A549 (cell line): ENCODE data around the gene MMRN1. TPM values are rescaled to one million over a fixed set of nuclear protein-coding genes. Genes with fewer than 3 reads are reported as not detected.

Experiments
- ATAC-seq, 2 experiments: fragments of 200-7000 bp in 1 of 2; fragments of >200 bp in 1 of 2; cut with Nextera tagmentation in 1 of 2; cut with Tn5 transposase in 1 of 2; 3 replicates each; pipeline versions ENCODE4 v1.8.0 to v1.9.1; 2018 to 2020; ENCODE audit warnings: mild to moderate bottlenecking in 1 of 2, moderate library complexity in 1 of 2
- CTCF ChIA-PET: fragments of 300-600 bp; sonication (Branson Sonifier 250); formaldehyde crosslinking; extraction: SDS; loops from one replicate; lab custom pipeline; 2021; ENCODE audit warnings: antibody characterized with exemption, inconsistent platforms; lab: Yijun Ruan, JAX
- POLR2A ChIA-PET: fragments of 350-600 bp; formaldehyde crosslinking; extraction: SDS; loops from one replicate; lab custom pipeline; 2021; ENCODE audit warnings: antibody characterized with exemption, inconsistent platforms; lab: Yijun Ruan, JAX
- DNase-seq, 2 experiments: peaks; one replicate each; pipeline versions ENCODE4 v3.0.0 to v3.0.0-alpha.2; 2011 to 2016; ENCODE audit warnings: low read depth in 1 of 2, low spot score in 1 of 2
- FAIRE-seq: peaks from 2 replicates; lab custom pipeline; 2011; peaks lifted over from hg19 to GRCh38; lab: Jason Lieb, UNC
- H3K27ac ChIP-seq, 2 experiments: fragments of >200 bp; sonication (Bioruptor Twin); formaldehyde crosslinking; 3 replicates each; pipeline ENCODE4 v1.5.1; 2016 to 2017
- H3K4me1 ChIP-seq: fragments of >200 bp; sonication (Bioruptor Twin); formaldehyde crosslinking; 3 replicates; pipeline ENCODE4 v1.6.1; 2016
- H3K4me2 ChIP-seq: fragments of >200 bp; sonication (Bioruptor Twin); formaldehyde crosslinking; 3 replicates; pipeline ENCODE4 v1.6.1; 2016
- H3K4me3 ChIP-seq: fragments of >200 bp; sonication (Bioruptor Twin); formaldehyde crosslinking; 3 replicates; pipeline ENCODE4 v1.5.1; 2016
- H3K9me3 ChIP-seq: fragments of >200 bp; sonication (Bioruptor Twin); formaldehyde crosslinking; 3 replicates; pipeline ENCODE4 v1.6.1; 2016
- CBX2 ChIP-seq: fragments of 200-600 bp; sonication (generic); IDR thresholded peaks from 2 replicates; pipeline ENCODE4 v1.6.1; 2016; ENCODE audit warnings: low read depth, mild to moderate bottlenecking, borderline replicate concordance
- CBX8 ChIP-seq: fragments of 200-600 bp; sonication (generic); IDR thresholded peaks from 2 replicates; pipeline ENCODE4 v1.6.1; 2016
- EHF ChIP-seq: fragments of 250-450 bp; sonication (Bioruptor Pico); IDR thresholded peaks from 2 replicates; pipeline ENCODE4 v1.5.0; 2020; ENCODE audit warnings: mild to moderate bottlenecking
- EHMT2 ChIP-seq: fragments of 200-600 bp; sonication (generic); IDR thresholded peaks from 2 replicates; pipeline ENCODE4 v1.6.1; 2016; ENCODE audit warnings: antibody characterized with exemption, low read depth, mild to moderate bottlenecking, moderate library complexity
- ESRRA ChIP-seq: fragments of 150-350 bp; IDR thresholded peaks from 2 replicates; pipeline ENCODE4 v1.6.1; 2014; ENCODE audit warnings: mild to moderate bottlenecking, low read length, borderline replicate concordance
- FOSL2 ChIP-seq, 2 experiments: fragments of 450-650 bp in 1 of 2; fragments of >200 bp in 1 of 2; sonication (Bioruptor Twin) in 1 of 2; formaldehyde crosslinking; IDR thresholded peaks; 2 replicates each; pipeline versions ENCODE4 v1.5.0 to v1.6.1; 2016 to 2020; ENCODE audit warnings: mild to moderate bottlenecking in 1 of 2, moderate library complexity in 1 of 2
- FOXS1 ChIP-seq: fragments of 250-450 bp; sonication (Bioruptor Pico); IDR thresholded peaks from 2 replicates; pipeline ENCODE4 v1.5.0; 2020; ENCODE audit warnings: mild to moderate bottlenecking, moderate library complexity
- HOXA7 ChIP-seq: fragments of 250-450 bp; sonication (Bioruptor Pico); IDR thresholded peaks from 2 replicates; pipeline ENCODE4 v1.5.0; 2020; ENCODE audit warnings: mild to moderate bottlenecking, moderate library complexity
- MAFK ChIP-seq: fragments of 450-650 bp; IDR thresholded peaks from 2 replicates; pipeline ENCODE4 v1.6.1; 2014; ENCODE audit not compliant: partially characterized antibody
- MYC ChIP-seq: IDR thresholded peaks from 2 replicates; pipeline ENCODE4 v1.6.1; 2012; ENCODE audit warnings: mild to moderate bottlenecking, inconsistent platforms, low read length, improper control_type of control experiment, borderline replicate concordance
- NFE2L2 ChIP-seq: fragments of 150-350 bp; conservative IDR thresholded peaks from 2 replicates; pipeline ENCODE4 v1.6.1; 2014; ENCODE audit warnings: low read length
- PHF8 ChIP-seq: fragments of 200-600 bp; sonication (generic); IDR thresholded peaks from 2 replicates; pipeline ENCODE4 v1.6.1; 2016; ENCODE audit warnings: low read depth, mild to moderate bottlenecking, antibody characterized with exemption, moderate library complexity, borderline replicate concordance
- POLR2AphosphoS2 ChIP-seq: conservative IDR thresholded peaks from 2 replicates; pipeline ENCODE4 v1.6.1; 2012; ENCODE audit warnings: low read length, improper control_type of control experiment, inconsistent platforms
- RAD21 ChIP-seq, 2 experiments: fragments of >200 bp in 1 of 2; sonication (Bioruptor Twin) in 1 of 2; formaldehyde crosslinking in 1 of 2; IDR thresholded peaks in 1 of 2; conservative IDR thresholded peaks in 1 of 2; 2 replicates in 1 of 2; 3 replicates in 1 of 2; pipeline ENCODE4 v1.6.1; 2012 to 2018; ENCODE audit warnings: inconsistent platforms in 1 of 2
- RCOR1 ChIP-seq: fragments of 150-350 bp; IDR thresholded peaks from 2 replicates; pipeline ENCODE4 v1.6.1; 2014; ENCODE audit warnings: antibody characterized with exemption, low read length, low read depth
- RNF2 ChIP-seq: fragments of 200-600 bp; sonication (generic); IDR thresholded peaks from 2 replicates; pipeline ENCODE4 v1.6.1; 2016; ENCODE audit warnings: low read depth, mild to moderate bottlenecking, antibody characterized with exemption, moderate library complexity, borderline replicate concordance
- SMC3 ChIP-seq: fragments of >200 bp; sonication (Bioruptor Twin); formaldehyde crosslinking; IDR thresholded peaks from 3 replicates; pipeline ENCODE4 v1.6.1; 2018; ENCODE audit warnings: inconsistent platforms
- SREBF2 ChIP-seq: fragments of 450-650 bp; IDR thresholded peaks from 2 replicates; pipeline ENCODE4 v1.6.1; 2014; ENCODE audit warnings: mild to moderate bottlenecking, moderate library complexity
- TFCP2L1 ChIP-seq: fragments of 250-450 bp; sonication (Bioruptor Pico); IDR thresholded peaks from 2 replicates; pipeline ENCODE4 v1.5.0; 2021; ENCODE audit warnings: mild to moderate bottlenecking
- TP53 ChIP-seq: fragments of 250-450 bp; sonication (Bioruptor Pico); IDR thresholded peaks from 2 replicates; pipeline ENCODE4 v1.5.0; 2021; ENCODE audit warnings: mild to moderate bottlenecking, moderate library complexity
- ZC3H11A ChIP-seq: fragments of 450-650 bp; IDR thresholded peaks from 2 replicates; pipeline ENCODE4 v1.6.1; 2014; ENCODE audit warnings: antibody characterized with exemption, mild to moderate bottlenecking
- ZFP36 ChIP-seq: fragments of 450-650 bp; IDR thresholded peaks from 2 replicates; pipeline ENCODE4 v1.6.1; 2014; ENCODE audit warnings: borderline replicate concordance; ENCODE audit not compliant: partially characterized antibody
- WGBS: methylation state at CpG from one replicate; pipeline ENCODE4 v1.1.6; 2017; ENCODE audit errors: missing lambda C conversion rate; 5-methylcytosine and 5-hydroxymethylcytosine counted together
- polyA plus RNA-seq, 4 experiments: library from polyadenylated mRNA; depleted of rRNA in 3 of 4; stranded (reverse); fragments of >200 nt; fragmentation: RNase III in 1 of 4; extraction: RNeasy Plus Mini Kit Qiagen cat#74134 plus additional on column Dnase treatment in 1 of 4; gene quantifications; 2 replicates in 3 of 4; 3 replicates in 1 of 4; pipeline ENCODE4 v1.2.3, GENCODE V29; 2011 to 2017
- TF ChIP-seq, protein P1 (sequence below): fragments of >200 bp; sonication (Bioruptor Twin); formaldehyde crosslinking; IDR thresholded peaks from 3 replicates; pipeline ENCODE4 v1.5.1; 2016
- TF ChIP-seq, protein P2 (sequence below): fragments of 250-450 bp; sonication (Bioruptor Pico); IDR thresholded peaks from 2 replicates; pipeline ENCODE4 v1.5.0; 2020; ENCODE audit warnings: low read depth, mild to moderate bottlenecking, moderate library complexity
- TF ChIP-seq, protein P3 (sequence below): fragments of 450-650 bp; IDR thresholded peaks from 2 replicates; pipeline ENCODE4 v1.6.1; 2014; ENCODE audit warnings: antibody characterized with exemption
- TF ChIP-seq, protein P4 (sequence below): IDR thresholded peaks from 2 replicates; pipeline ENCODE4 v1.6.1; 2012; ENCODE audit warnings: low read depth, borderline replicate concordance

The MMRN1 gene
- polyA plus RNA-seq, 2 of the 4 experiments (the other 2 are of a cell fraction) = not detected

DNA sequence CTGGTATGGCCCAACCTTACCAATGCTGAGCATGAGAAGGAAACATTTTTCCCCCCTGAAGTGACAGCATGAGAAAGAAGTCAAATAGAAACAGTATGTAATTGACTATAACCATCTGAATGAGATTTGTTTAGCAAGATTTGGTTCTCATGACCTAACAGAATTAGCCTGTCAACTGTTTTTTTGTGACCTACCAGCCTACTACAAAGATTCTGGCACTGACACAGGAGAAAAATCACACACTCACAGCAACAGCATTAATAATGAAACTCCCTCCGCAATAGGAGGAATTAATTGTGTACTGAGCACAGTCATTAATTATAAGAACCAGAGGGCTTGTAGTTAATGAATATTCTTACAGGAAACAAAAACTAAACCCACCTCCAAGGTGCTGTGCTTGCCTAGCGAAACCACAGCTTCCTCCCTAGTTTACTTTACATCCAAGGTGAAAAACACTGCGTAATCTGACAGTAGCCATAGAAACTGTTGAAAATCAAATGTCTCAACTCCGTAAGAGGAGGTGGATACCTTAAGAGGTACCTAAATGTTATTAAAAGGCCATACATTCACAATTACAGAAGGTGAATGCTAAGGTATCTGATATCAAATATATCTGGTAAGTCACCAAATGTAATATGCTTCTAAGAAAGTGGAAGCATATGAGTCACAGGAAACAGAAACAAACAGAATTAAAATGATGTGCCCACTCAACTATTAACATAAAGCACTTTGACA lies 34.9 kb downstream of the MMRN1 start:
- WGBS = 20% methylated on average over 4 of the region's 4 CpGs
- CTCF ChIA-PET = no interaction called here
- POLR2A ChIA-PET = no interaction called here
- Histone ChIP-seq H3K4me2 (no peak overlapping the region), H3K4me1 (no peaks in the 10 kb centered on the region), H3K9me3 (no peaks in the 10 kb centered on the region), H3K4me3 (no peak overlapping the region), H3K27ac (no peak overlapping the region)
- ATAC-seq = no peak
- no peak for DNase-seq
- no peak for FAIRE-seq
- TF ChIP-seq SREBF2 = no peak
- no peak for TF ChIP-seq ZC3H11A
- no peak for TF ChIP-seq RCOR1
- no peak for TF ChIP-seq RAD21 (conservative IDR thresholded peaks at IDR 0.05 in 1 of 2, IDR thresholded peaks at IDR 0.05 in 1 of 2)
- no peak for TF ChIP-seq FOXS1 (CRISPR knock-in tag)
- TF ChIP-seq, protein P1, sequence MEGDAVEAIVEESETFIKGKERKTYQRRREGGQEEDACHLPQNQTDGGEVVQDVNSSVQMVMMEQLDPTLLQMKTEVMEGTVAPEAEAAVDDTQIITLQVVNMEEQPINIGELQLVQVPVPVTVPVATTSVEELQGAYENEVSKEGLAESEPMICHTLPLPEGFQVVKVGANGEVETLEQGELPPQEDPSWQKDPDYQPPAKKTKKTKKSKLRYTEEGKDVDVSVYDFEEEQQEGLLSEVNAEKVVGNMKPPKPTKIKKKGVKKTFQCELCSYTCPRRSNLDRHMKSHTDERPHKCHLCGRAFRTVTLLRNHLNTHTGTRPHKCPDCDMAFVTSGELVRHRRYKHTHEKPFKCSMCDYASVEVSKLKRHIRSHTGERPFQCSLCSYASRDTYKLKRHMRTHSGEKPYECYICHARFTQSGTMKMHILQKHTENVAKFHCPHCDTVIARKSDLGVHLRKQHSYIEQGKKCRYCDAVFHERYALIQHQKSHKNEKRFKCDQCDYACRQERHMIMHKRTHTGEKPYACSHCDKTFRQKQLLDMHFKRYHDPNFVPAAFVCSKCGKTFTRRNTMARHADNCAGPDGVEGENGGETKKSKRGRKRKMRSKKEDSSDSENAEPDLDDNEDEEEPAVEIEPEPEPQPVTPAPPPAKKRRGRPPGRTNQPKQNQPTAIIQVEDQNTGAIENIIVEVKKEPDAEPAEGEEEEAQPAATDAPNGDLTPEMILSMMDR = no peak
- TF ChIP-seq MYC = no peak
- no peak for TF ChIP-seq TFCP2L1 (CRISPR knock-in tag)
- TF ChIP-seq, protein P2, sequence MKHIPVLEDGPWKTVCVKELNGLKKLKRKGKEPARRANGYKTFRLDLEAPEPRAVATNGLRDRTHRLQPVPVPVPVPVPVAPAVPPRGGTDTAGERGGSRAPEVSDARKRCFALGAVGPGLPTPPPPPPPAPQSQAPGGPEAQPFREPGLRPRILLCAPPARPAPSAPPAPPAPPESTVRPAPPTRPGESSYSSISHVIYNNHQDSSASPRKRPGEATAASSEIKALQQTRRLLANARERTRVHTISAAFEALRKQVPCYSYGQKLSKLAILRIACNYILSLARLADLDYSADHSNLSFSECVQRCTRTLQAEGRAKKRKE (CRISPR knock-in tag) = no peak
- no peak for TF ChIP-seq RNF2
- TF ChIP-seq EHMT2 = no peak
- TF ChIP-seq FOSL2 (IDR thresholded peaks at IDR 0.05) = no peak
- TF ChIP-seq FOSL2 (CRISPR knock-in tag; IDR thresholded peaks at IDR 0.05) = no peak
- no peak for TF ChIP-seq NFE2L2
- TF ChIP-seq EHF (CRISPR knock-in tag) = no peak

DNA sequence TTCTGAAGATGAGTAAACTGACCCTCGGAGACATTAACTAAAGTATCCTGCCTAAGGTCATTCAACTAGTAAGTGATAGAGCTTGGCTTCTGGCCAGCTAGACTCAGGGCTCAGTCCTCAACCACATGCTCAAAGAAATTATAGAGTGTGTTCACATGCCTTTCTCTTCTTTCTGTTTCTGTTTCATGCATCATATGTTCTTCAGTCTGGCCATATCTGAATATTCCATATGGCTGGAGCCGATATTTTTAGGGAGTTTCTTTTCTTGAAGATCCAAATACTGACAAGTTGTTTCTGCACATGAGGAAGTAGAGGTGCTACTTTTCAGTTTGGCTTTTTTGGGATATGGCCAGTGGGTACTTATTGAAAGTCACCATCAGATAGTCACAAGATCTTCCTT lies 44.9 kb downstream of the MMRN1 start:
- POLR2A ChIA-PET = no interaction called here
- CTCF ChIA-PET = no interaction called here
- H3K4me1 ChIP-seq = no peaks in the 10 kb centered on the region
- no peak overlapping the region for H3K4me2 ChIP-seq
- H3K4me3 ChIP-seq = no peak overlapping the region
- no peaks in the 10 kb centered on the region for H3K9me3 ChIP-seq
- WGBS = 29% methylated on average over 2 of the region's 2 CpGs
- FAIRE-seq (no peak), DNase-seq (no peak), ATAC-seq (no peak)
- TF ChIP-seq HOXA7 = no peak
- no peak for TF ChIP-seq MAFK
- TF ChIP-seq TP53 (CRISPR knock-in tag) = no peak
- TF ChIP-seq, protein P3, sequence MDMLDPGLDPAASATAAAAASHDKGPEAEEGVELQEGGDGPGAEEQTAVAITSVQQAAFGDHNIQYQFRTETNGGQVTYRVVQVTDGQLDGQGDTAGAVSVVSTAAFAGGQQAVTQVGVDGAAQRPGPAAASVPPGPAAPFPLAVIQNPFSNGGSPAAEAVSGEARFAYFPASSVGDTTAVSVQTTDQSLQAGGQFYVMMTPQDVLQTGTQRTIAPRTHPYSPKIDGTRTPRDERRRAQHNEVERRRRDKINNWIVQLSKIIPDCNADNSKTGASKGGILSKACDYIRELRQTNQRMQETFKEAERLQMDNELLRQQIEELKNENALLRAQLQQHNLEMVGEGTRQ = no peak
- no peak for TF ChIP-seq NFE2L2
- no peak overlapping the region for H3K27ac ChIP-seq

DNA sequence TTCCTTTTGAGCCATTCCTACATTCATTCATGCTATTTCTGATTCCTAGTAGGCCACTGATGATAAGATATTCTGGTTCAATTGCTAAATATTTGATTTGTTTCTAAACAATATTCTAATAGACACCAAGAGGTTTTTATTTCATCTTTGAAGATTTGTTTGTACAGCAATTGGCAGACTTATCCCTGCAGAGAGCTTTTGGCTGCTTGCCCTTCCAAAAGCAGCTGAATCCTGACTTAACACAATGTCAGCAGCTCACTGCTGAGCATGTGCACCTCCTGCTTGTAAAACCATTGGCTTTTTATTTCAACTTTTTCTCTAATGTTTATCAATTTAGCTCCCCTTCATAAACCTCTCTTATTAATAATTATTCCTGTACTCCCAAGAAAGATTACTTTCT lies 45.3 kb downstream of the MMRN1 start:
- no peak for FAIRE-seq
- POLR2A ChIA-PET = no interaction called here

More for the DNA sequence above, 45.3 kb downstream of the MMRN1 start:
- no peaks in the 10 kb centered on the region for H3K9me3 ChIP-seq
- no peak overlapping the region for H3K4me3 ChIP-seq
- CTCF ChIA-PET = no interaction called here
- no peak for DNase-seq
- H3K4me1 ChIP-seq = no peaks in the 10 kb centered on the region
- H3K4me2 ChIP-seq = no peak overlapping the region
- ATAC-seq = no peak
- TF ChIP-seq CBX8 = no peak
- no peak for TF ChIP-seq PHF8
- no peak for TF ChIP-seq ZFP36
- no peak for TF ChIP-seq ESRRA
- no peak for TF ChIP-seq SMC3
- TF ChIP-seq, protein P4, sequence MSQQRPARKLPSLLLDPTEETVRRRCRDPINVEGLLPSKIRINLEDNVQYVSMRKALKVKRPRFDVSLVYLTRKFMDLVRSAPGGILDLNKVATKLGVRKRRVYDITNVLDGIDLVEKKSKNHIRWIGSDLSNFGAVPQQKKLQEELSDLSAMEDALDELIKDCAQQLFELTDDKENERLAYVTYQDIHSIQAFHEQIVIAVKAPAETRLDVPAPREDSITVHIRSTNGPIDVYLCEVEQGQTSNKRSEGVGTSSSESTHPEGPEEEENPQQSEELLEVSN = no peak
- no peak for TF ChIP-seq CBX2
- TF ChIP-seq POLR2AphosphoS2 = no peak
- no peak overlapping the region for H3K27ac ChIP-seq
